Measurements from ENCODE around the gene CIB4.

The CIB4 gene

GRCh38 chr2:26605195-26605998 is 35.8 kb downstream of the CIB4 start:
- Histone ChIP-seq H2BK120ac (ENCODE audit: low read depth, low read length) (no peak overlapping the region), H3K4ac (ENCODE audit: low read length) (no peak overlapping the region), H3K4me2 (ENCODE audit: insufficient read depth, low read length, poor library complexity, severe bottlenecking) (no peak overlapping the region), H3K18ac (ENCODE audit: low read length) (peak overlapping the region; percentile 60), H2BK12ac (ENCODE audit: low read length) (no peak overlapping the region), H2BK15ac (ENCODE audit: low read length) (no peak overlapping the region), H3K36me3 (replicated peaks in 1 of 2; ENCODE audit: control insufficient read depth in 2 of 2, insufficient read depth in 2 of 2, low read length in 2 of 2) (no peaks in the 10 kb centered on the region), H4K8ac (ENCODE audit: low read depth, low read length) (no peak overlapping the region), H2BK5ac (ENCODE audit: low read length) (no peak overlapping the region), H3K4me3 (ENCODE audit: low read length in 2 of 2) (no peak overlapping the region), H3K27ac (replicated peaks; ENCODE audit: low read length) (no peak overlapping the region), H3K9ac (ENCODE audit: low read depth, low read length, poor library complexity) (no peak overlapping the region), H3K14ac (ENCODE audit: low read length) (no peak overlapping the region), H2AK5ac (ENCODE audit: low read depth, low read length) (no peak overlapping the region), H3K23ac (ENCODE audit: low read depth, low read length, poor library complexity) (no peak overlapping the region), H2AFZ (ENCODE audit: low read length) (no peak overlapping the region), H3K27me3 (ENCODE audit: control insufficient read depth in 3 of 3, insufficient read depth in 3 of 3, low read depth in 1 of 3, low read length in 3 of 3) (no peaks in the 10 kb centered on the region), H3K9me3 (replicated peaks in 1 of 2; ENCODE audit: control insufficient read depth in 2 of 2, insufficient read depth in 1 of 2, low read depth in 1 of 2, low read length in 2 of 2) (no peaks in the 10 kb centered on the region), H3K4me1 (ENCODE audit: control insufficient read depth in 2 of 2, insufficient read depth in 1 of 2, low read depth in 1 of 2, low read length in 2 of 2) (peaks cover 5 to 31% of the 10 kb centered on the region in 2 donors), H4K91ac (ENCODE audit: low read depth, low read length, poor library complexity) (no peak overlapping the region), H3K79me1 (ENCODE audit: low read depth, low read length) (no peaks in the 10 kb centered on the region)
- WGBS, 2 donors (ENCODE audit: extremely low coverage in 2 of 2, insufficient read length in 2 of 2, insufficient replicate concordance in 1 of 2) = no CpG with 5 or more reads among the region's 13 CpGs
- DNase-seq (ENCODE audit: low spot score) = peak; percentile 70

- H3K9me3 ChIP-seq (replicated peaks in 1 of 2; ENCODE audit: control insufficient read depth in 2 of 2, insufficient read depth in 1 of 2, low read depth in 1 of 2, low read length in 2 of 2) = no peaks in the 10 kb centered on the region
- no peak overlapping the region for H4K91ac ChIP-seq (ENCODE audit: low read depth, low read length, poor library complexity)
- H2AFZ ChIP-seq (ENCODE audit: low read length) = no peak overlapping the region
- no peak overlapping the region for H3K23ac ChIP-seq (ENCODE audit: low read depth, low read length, poor library complexity)
- H2BK120ac ChIP-seq (ENCODE audit: low read depth, low read length) = no peak overlapping the region
- no peaks in the 10 kb centered on the region for H3K79me1 ChIP-seq (ENCODE audit: low read depth, low read length)
- no peaks in the 10 kb centered on the region for H3K27me3 ChIP-seq (ENCODE audit: control insufficient read depth in 3 of 3, insufficient read depth in 3 of 3, low read depth in 1 of 3, low read length in 3 of 3)
- H2BK15ac ChIP-seq (ENCODE audit: low read length) = no peak overlapping the region
- no peak overlapping the region for H2AK5ac ChIP-seq (ENCODE audit: low read depth, low read length)
- DNase-seq (ENCODE audit: low spot score) = no peak
- no peak overlapping the region for H3K4ac ChIP-seq (ENCODE audit: low read length)
- no peak overlapping the region for H3K4me3 ChIP-seq (ENCODE audit: low read length in 2 of 2)
- H3K4me2 ChIP-seq (ENCODE audit: insufficient read depth, low read length, poor library complexity, severe bottlenecking) = no peak overlapping the region
- H2BK12ac ChIP-seq (ENCODE audit: low read length) = no peak overlapping the region
- peaks cover 0 to 21% of the 10 kb centered on the region in 2 donors for H3K4me1 ChIP-seq (ENCODE audit: control insufficient read depth in 2 of 2, insufficient read depth in 1 of 2, low read depth in 1 of 2, low read length in 2 of 2)
- H3K14ac ChIP-seq (ENCODE audit: low read length) = no peak overlapping the region
- no peaks in the 10 kb centered on the region for H3K36me3 ChIP-seq (replicated peaks in 1 of 2; ENCODE audit: control insufficient read depth in 2 of 2, insufficient read depth in 2 of 2, low read length in 2 of 2)
- no peak overlapping the region for H2BK5ac ChIP-seq (ENCODE audit: low read length)
- H4K8ac ChIP-seq (ENCODE audit: low read depth, low read length) = no peak overlapping the region
- no CpG with 5 or more reads among the region's 6 CpGs for WGBS, 2 donors (ENCODE audit: extremely low coverage in 2 of 2, insufficient read length in 2 of 2, insufficient replicate concordance in 1 of 2)
- H3K9ac ChIP-seq (ENCODE audit: low read depth, low read length, poor library complexity) = no peak overlapping the region
- no peak overlapping the region for H3K27ac ChIP-seq (replicated peaks; ENCODE audit: low read length)
- H3K18ac ChIP-seq (ENCODE audit: low read length) = no peak overlapping the region
Measured at GRCh38 chr2:26602575-26602974, 38.6 kb downstream of the CIB4 start.

- no peak overlapping the region for H3K18ac ChIP-seq (ENCODE audit: low read length)
- H3K4me1 ChIP-seq (ENCODE audit: control insufficient read depth in 2 of 2, insufficient read depth in 1 of 2, low read depth in 1 of 2, low read length in 2 of 2) = peaks cover 2 to 23% of the 10 kb centered on the region in 2 donors
Measured at GRCh38 chr2:26599387-26599786, 41.8 kb downstream of the CIB4 start.

GRCh38 chr2:26598996-26599373 is 42.2 kb downstream of the CIB4 start:
- H3K9me3 ChIP-seq (replicated peaks in 1 of 2; ENCODE audit: control insufficient read depth in 2 of 2, insufficient read depth in 1 of 2, low read depth in 1 of 2, low read length in 2 of 2) = no peaks in the 10 kb centered on the region
- H3K4ac ChIP-seq (ENCODE audit: low read length) = no peak overlapping the region
- H4K8ac ChIP-seq (ENCODE audit: low read depth, low read length) = no peak overlapping the region
- H4K91ac ChIP-seq (ENCODE audit: low read depth, low read length, poor library complexity) = no peak overlapping the region
- no peak overlapping the region for H3K9ac ChIP-seq (ENCODE audit: low read depth, low read length, poor library complexity)
- H2AK5ac ChIP-seq (ENCODE audit: low read depth, low read length) = no peak overlapping the region
- H2AFZ ChIP-seq (ENCODE audit: low read length) = peak overlapping the region; percentile 90
- DNase-seq (ENCODE audit: low spot score) = no peak
- no peaks in the 10 kb centered on the region for H3K79me1 ChIP-seq (ENCODE audit: low read depth, low read length)
- no peak overlapping the region for H2BK15ac ChIP-seq (ENCODE audit: low read length)
- H3K14ac ChIP-seq (ENCODE audit: low read length) = no peak overlapping the region
- H3K27ac ChIP-seq (replicated peaks; ENCODE audit: low read length) = no peak overlapping the region
- H3K27me3 ChIP-seq (ENCODE audit: control insufficient read depth in 3 of 3, insufficient read depth in 3 of 3, low read depth in 1 of 3, low read length in 3 of 3) = no peaks in the 10 kb centered on the region
- H3K4me2 ChIP-seq (ENCODE audit: insufficient read depth, low read length, poor library complexity, severe bottlenecking) = no peak overlapping the region
- no CpG with 5 or more reads among the region's 4 CpGs for WGBS, 2 donors (ENCODE audit: extremely low coverage in 2 of 2, insufficient read length in 2 of 2, insufficient replicate concordance in 1 of 2)
- H2BK120ac ChIP-seq (ENCODE audit: low read depth, low read length) = no peak overlapping the region
- H3K4me1 ChIP-seq (ENCODE audit: control insufficient read depth in 2 of 2, insufficient read depth in 1 of 2, low read depth in 1 of 2, low read length in 2 of 2) = peaks cover 2 to 23% of the 10 kb centered on the region in 2 donors
- H3K36me3 ChIP-seq (replicated peaks in 1 of 2; ENCODE audit: control insufficient read depth in 2 of 2, insufficient read depth in 2 of 2, low read length in 2 of 2) = no peaks in the 10 kb centered on the region
- no peak overlapping the region for H2BK5ac ChIP-seq (ENCODE audit: low read length)
- no peak overlapping the region for H3K23ac ChIP-seq (ENCODE audit: low read depth, low read length, poor library complexity)
- H3K18ac ChIP-seq (ENCODE audit: low read length) = no peak overlapping the region
- H3K4me3 ChIP-seq (ENCODE audit: low read length in 2 of 2) = no peak overlapping the region
- H2BK12ac ChIP-seq (ENCODE audit: low read length) = no peak overlapping the region

More at GRCh38 chr2:26599387-26599786, 41.8 kb downstream of the CIB4 start:
- H3K9ac ChIP-seq (ENCODE audit: low read depth, low read length, poor library complexity) = no peak overlapping the region
- H3K9me3 ChIP-seq (replicated peaks in 1 of 2; ENCODE audit: control insufficient read depth in 2 of 2, insufficient read depth in 1 of 2, low read depth in 1 of 2, low read length in 2 of 2) = no peaks in the 10 kb centered on the region
- WGBS, 2 donors (ENCODE audit: extremely low coverage in 2 of 2, insufficient read length in 2 of 2, insufficient replicate concordance in 1 of 2) = no CpG with 5 or more reads among the region's 2 CpGs
- H4K91ac ChIP-seq (ENCODE audit: low read depth, low read length, poor library complexity) = no peak overlapping the region
- H2AK5ac ChIP-seq (ENCODE audit: low read depth, low read length) = no peak overlapping the region
- no peak overlapping the region for H3K27ac ChIP-seq (replicated peaks; ENCODE audit: low read length)
- no peak overlapping the region for H3K14ac ChIP-seq (ENCODE audit: low read length)
- no peak overlapping the region for H2BK120ac ChIP-seq (ENCODE audit: low read depth, low read length)
- H3K4ac ChIP-seq (ENCODE audit: low read length) = no peak overlapping the region
- H4K8ac ChIP-seq (ENCODE audit: low read depth, low read length) = no peak overlapping the region
- no peaks in the 10 kb centered on the region for H3K27me3 ChIP-seq (ENCODE audit: control insufficient read depth in 3 of 3, insufficient read depth in 3 of 3, low read depth in 1 of 3, low read length in 3 of 3)
- no peaks in the 10 kb centered on the region for H3K79me1 ChIP-seq (ENCODE audit: low read depth, low read length)
- no peak overlapping the region for H2AFZ ChIP-seq (ENCODE audit: low read length)
- no peak overlapping the region for H3K23ac ChIP-seq (ENCODE audit: low read depth, low read length, poor library complexity)
- H3K36me3 ChIP-seq (replicated peaks in 1 of 2; ENCODE audit: control insufficient read depth in 2 of 2, insufficient read depth in 2 of 2, low read length in 2 of 2) = no peaks in the 10 kb centered on the region
- no peak for DNase-seq (ENCODE audit: low spot score)
- no peak overlapping the region for H3K4me3 ChIP-seq (ENCODE audit: low read length in 2 of 2)
- H2BK15ac ChIP-seq (ENCODE audit: low read length) = no peak overlapping the region
- no peak overlapping the region for H3K4me2 ChIP-seq (ENCODE audit: insufficient read depth, low read length, poor library complexity, severe bottlenecking)
- H2BK5ac ChIP-seq (ENCODE audit: low read length) = no peak overlapping the region
- no peak overlapping the region for H2BK12ac ChIP-seq (ENCODE audit: low read length)

Measured in neuronal stem cell (in vitro differentiated cells).